ENCODE measurements around the gene RCHY1.

GRCh38 chr4:75544870-75545269 lies 30.7 kb upstream of the RCHY1 start:
- TF ChIP-seq CTCF (IDR thresholded peaks at IDR 0.05; ENCODE audit: extremely low read depth in 1 of 2, insufficient read depth in 1 of 2, low read depth in 1 of 2, low read length in 2 of 2) (no peak), POLR2AphosphoS5 (IDR thresholded peaks at IDR 0.05; ENCODE audit: insufficient read depth, low read depth, low read length) (no peak), POLR2A (IDR thresholded peaks at IDR 0.05; ENCODE audit: low read depth, low read length) (no peak), MAX (IDR thresholded peaks at IDR 0.05; ENCODE audit: insufficient read depth, insufficient read length) (no peak)

Data from endothelial cell of umbilical vein (primary cell).